ENCODE data around the gene EXOC4. TPM values are rescaled to one million over a fixed set of nuclear protein-coding genes. Genes with fewer than 3 reads are reported as not detected.

Gene EXOC4
- total and polyA plus RNA-seq, 2 of the 8 experiments (the other 6 are each of a cell fraction or from before 2014, with no cell fraction given), result 27.0 to 67.3 TPM

- TF ChIP-seq, protein P1, sequence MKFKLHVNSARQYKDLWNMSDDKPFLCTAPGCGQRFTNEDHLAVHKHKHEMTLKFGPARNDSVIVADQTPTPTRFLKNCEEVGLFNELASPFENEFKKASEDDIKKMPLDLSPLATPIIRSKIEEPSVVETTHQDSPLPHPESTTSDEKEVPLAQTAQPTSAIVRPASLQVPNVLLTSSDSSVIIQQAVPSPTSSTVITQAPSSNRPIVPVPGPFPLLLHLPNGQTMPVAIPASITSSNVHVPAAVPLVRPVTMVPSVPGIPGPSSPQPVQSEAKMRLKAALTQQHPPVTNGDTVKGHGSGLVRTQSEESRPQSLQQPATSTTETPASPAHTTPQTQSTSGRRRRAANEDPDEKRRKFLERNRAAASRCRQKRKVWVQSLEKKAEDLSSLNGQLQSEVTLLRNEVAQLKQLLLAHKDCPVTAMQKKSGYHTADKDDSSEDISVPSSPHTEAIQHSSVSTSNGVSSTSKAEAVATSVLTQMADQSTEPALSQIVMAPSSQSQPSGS (IDR thresholded peaks at IDR 0.05; ENCODE audit: low read length), result no peak
- no peak for TF ChIP-seq RAD21 (IDR thresholded peaks at IDR 0.05 in 1 of 2, conservative IDR thresholded peaks at IDR 0.05 in 1 of 2; ENCODE audit: low read depth in 2 of 2, low read length in 2 of 2)
Observed at GRCh38 chr7:133309333-133309732, 56.5 kb downstream of the EXOC4 start (continued).
